Measurements from ENCODE around the gene TDRD6. TPM values are rescaled to one million over a fixed set of nuclear protein-coding genes. Genes with fewer than 3 reads are reported as not detected.

The TDRD6 gene
- total RNA-seq, 1 experiment from 2014 or later = 0.02 TPM

DNA sequence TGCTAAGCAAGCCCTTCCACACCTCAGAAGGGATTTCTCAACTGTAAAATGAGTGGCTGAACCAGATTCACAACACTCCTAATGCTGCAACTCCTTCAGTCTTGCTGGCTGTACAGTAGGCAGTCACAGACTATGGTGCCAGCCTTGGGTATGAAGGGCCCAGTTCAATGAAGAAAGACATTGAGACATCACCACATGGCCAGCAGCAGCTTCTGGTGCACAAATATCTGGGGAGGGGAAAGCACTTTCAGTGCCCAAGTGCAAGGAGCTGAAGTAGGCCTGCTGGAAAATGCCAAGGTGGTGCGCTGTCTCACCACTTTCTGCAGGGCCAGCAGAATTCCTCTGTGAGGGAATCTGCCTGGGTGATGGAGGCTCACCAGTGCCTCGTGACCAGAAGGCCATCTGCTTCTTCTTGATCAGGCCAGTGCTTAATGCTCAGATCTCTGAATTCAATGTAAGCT lies 45.7 kb downstream of the TDRD6 start:
- Histone ChIP-seq H3K79me1 (ENCODE audit: insufficient read depth, low read depth, low read length, poor library complexity, severe bottlenecking) (no peaks in the 10 kb centered on the region), H3K4me1 (ENCODE audit: insufficient read depth, low read length) (no peaks in the 10 kb centered on the region), H4K91ac (ENCODE audit: insufficient read length, low read depth, low read length) (no peak overlapping the region), H3K9ac (ENCODE audit: extremely low read depth, insufficient read length, low read length) (no peak overlapping the region), H3K4ac (ENCODE audit: low read depth, low read length) (no peak overlapping the region), H3K18ac (ENCODE audit: insufficient read length, low read depth, low read length) (no peak overlapping the region), H3K14ac (ENCODE audit: insufficient read depth, low read length) (no peak overlapping the region; the same call in 1 of the 2 replicates), H3T11ph (ENCODE audit: low read length) (no peak overlapping the region), H2AK5ac (ENCODE audit: insufficient read length, low read length) (no peak overlapping the region), H3K23me2 (ENCODE audit: insufficient read length, low read depth, low read length, poor library complexity, severe bottlenecking) (peaks cover 11% of the 10 kb centered on the region), H3K9me3 (ENCODE audit: control insufficient read depth, low read depth, low read length) (no peaks in the 10 kb centered on the region), H3K27me3 (ENCODE audit: insufficient read depth, low read length) (peaks cover 6% of the 10 kb centered on the region; the same call in 1 of the 2 replicates), H2BK5ac (ENCODE audit: insufficient read length, low read length) (no peak overlapping the region), H2BK120ac (ENCODE audit: low read depth, low read length, poor library complexity, severe bottlenecking) (no peak overlapping the region), H3K56ac (ENCODE audit: insufficient read length, low read depth, low read length) (no peak overlapping the region), H3K79me2 (ENCODE audit: insufficient read depth, low read length) (no peaks in the 10 kb centered on the region), H3K27ac (ENCODE audit: insufficient read length, low read depth, low read length) (no peak overlapping the region), H4K5ac (ENCODE audit: insufficient read length, low read depth, low read length) (no peak overlapping the region), H3K4me2 (ENCODE audit: insufficient read depth, insufficient read length, low read length) (no peak overlapping the region), H4K20me1 (ENCODE audit: control insufficient read depth, insufficient read depth, insufficient read length) (peaks cover 2% of the 10 kb centered on the region), H2AFZ (ENCODE audit: low read length) (no peak overlapping the region), H2BK20ac (ENCODE audit: low read depth, low read length, poor library complexity, severe bottlenecking) (no peak overlapping the region), H4K8ac (replicated peaks; ENCODE audit: insufficient read length, low read depth, low read length) (no peak overlapping the region), H3K23ac (ENCODE audit: insufficient read length, low read depth, low read length) (no peak overlapping the region), H2BK12ac (ENCODE audit: insufficient read length, low read depth, low read length) (no peak overlapping the region), H2BK15ac (ENCODE audit: low read depth, low read length) (no peak overlapping the region)
- H3K4me1 Mint-ChIP-seq = peaks cover 24 to 31% of the 10 kb centered on the region in 2 experiments
- no peak for TF ChIP-seq CTCF (conservative IDR thresholded peaks at IDR 0.05)
- no peaks in the 10 kb centered on the region for H3K36me3 Mint-ChIP-seq (ENCODE audit: insufficient read depth in 1 of 3, low read depth in 3 of 3)
- no peak overlapping the region for H3K27ac Mint-ChIP-seq
- H3K27me3 Mint-ChIP-seq (ENCODE audit: low read depth) = peaks cover 40% of the 10 kb centered on the region
- H3K4me3 Mint-ChIP-seq = peak overlapping the region in 1 of 2 experiments; percentile 94; a peak in 2 of 5 replicates
- DNase-seq = no peak
- no CpG with 5 or more reads among the region's 2 CpGs for WGBS (ENCODE audit: extremely low coverage, insufficient read length, low lambda C conversion rate)
- H3K9me3 Mint-ChIP-seq = peaks cover 0 to 2% of the 10 kb centered on the region in 2 experiments; a peak in 2 of 5 replicates
